Measurements from ENCODE around the gene MAGEA2.
"Not testable (repeated sequence)": the region's sequence is repeated elsewhere in the genome, so short reads cannot be mapped to it uniquely, and the experiment has no call there.

The MAGEA2 gene, protein sequence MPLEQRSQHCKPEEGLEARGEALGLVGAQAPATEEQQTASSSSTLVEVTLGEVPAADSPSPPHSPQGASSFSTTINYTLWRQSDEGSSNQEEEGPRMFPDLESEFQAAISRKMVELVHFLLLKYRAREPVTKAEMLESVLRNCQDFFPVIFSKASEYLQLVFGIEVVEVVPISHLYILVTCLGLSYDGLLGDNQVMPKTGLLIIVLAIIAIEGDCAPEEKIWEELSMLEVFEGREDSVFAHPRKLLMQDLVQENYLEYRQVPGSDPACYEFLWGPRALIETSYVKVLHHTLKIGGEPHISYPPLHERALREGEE

DNA sequence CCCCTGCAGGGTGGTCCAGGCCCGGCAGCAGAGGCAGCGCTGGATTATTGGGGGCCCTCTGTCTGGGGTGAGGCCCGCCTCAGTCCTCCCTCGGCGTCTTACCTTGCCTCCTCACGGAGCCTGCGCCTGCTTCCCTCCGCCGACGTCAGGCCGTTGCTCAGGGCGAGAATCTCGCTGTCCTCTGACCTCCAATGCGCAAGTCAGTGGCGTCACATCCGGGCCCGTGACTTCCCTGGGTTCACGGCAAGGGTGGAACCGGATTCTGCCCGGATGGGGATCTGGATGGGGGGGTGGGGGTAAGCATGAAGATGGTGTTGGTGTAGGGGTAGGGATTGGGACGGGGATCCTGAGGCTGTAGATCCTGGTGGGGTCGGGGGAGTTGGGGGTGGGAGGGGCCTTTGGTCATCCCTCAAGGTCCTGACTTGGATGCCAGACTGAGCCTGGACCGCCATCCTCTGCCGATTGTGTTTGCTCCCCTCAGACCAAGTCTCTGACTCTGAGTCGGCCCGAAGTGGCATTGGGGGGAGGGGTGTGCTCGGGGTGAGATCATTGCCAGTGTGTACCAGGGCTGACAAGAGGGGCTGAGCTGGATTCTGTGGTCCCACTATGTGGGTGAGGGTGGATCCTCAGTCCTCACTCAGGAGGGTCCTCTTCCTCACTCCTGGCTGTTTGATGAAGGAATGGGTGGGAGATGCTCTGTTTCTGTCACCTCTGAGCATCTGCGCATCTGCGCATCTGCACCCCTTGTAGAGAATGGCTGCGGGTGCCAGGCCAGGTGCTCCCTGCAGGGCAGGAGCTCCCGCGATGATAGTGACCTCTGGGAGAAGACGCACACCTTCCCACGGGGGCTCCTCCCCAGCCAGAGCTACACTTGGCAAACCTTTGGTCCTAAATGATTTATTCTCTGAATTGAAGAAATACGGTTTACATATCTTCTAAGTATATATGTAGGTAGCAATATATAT is at the start of gene MAGEA2:
Gene MAGEA2, minus strand, starts transcription at position 157 of the 965 bp plus-strand sequence. CDS start 2,479 bp downstream, outside the sequence.
- in situ Hi-C loops (cut with MboI; ENCODE audit: low pct_unique_long_range_greater_than_20kb, low sequenced_read_pairs); DNase-seq: not testable (repeated sequence)

DNA sequence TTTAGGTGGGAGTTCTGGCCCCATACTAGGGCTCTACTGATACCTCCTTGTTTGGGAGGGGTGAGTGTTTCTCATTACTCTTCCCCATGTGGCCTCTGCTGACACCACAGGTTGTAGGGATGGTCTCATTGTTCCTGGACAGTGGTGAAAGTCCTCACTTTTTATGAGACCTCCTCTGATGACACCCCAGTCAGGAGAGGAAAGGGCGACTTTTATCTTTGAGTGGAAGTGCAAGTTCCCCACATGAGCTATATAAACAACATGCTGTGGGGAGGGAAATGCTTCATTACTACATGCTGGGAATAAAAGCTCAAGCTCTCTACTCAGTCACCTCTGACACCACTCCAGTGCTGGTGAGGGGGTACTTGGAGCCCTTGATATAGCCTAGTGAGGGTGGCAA is 45.3 kb upstream of the MAGEA2 start:
- in situ Hi-C loops (cut with MboI; ENCODE audit: low pct_unique_long_range_greater_than_20kb, low sequenced_read_pairs) = no loop called here
- no peak for DNase-seq

DNA sequence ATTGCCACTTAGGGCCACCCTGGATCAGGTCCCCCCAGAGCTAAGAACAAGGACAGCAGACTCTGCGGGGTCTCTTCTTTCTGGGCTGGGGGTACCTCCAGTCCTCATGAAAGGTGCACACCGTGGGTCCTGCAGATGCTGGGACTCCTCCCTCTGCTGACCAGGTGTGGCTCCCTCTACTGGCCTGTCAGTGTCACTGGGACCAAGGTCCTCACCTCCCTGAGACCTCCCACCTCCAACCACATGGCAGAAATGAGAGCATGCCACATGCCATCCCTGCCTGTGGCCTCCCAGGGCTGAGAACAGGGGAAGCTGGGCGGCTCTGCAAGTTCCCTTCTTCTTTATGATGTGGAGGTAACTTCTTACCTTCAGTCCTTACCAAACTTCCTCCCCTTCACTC is 33.4 kb upstream of the MAGEA2 start:
- in situ Hi-C loops (cut with MboI; ENCODE audit: low pct_unique_long_range_greater_than_20kb, low sequenced_read_pairs); DNase-seq: not testable (repeated sequence)

DNA sequence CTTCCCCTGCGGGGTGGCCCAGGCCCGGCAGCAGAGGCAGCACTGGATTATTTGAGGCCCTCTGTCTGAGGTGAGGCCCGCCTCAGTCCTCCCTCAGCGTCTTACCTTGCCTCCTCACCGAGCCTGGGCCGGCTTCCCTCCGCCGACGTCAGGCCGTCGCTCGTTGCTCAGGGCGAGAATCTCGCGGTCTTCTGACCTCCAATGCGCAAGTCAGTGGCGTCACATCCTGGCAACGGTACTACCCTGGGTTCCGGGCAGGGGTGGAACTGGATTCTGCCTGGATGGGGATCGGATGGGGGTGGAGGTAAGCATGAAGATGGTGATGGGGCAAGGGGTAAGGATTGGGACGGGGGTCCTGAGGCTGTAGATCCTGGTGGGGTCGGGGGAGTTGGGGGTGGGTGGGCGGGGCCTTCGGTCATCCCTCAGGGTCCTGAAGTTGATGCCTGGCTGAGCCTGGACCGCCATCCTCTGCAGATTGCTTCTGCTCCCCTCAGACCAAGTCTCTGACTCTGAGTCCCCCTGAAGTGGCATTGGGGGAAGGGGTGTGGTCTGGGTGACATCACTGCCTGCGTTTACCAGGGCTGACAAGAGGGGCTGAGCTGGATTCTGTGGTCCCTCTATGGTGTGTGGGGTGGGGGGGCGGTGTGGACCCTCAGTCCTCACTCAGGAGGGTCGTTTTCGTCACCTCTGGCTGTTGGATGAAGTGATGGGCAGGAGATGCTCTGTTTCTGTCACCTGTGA is 16.1 kb upstream of the MAGEA2 start, which contains the start of gene MAGEA6:
Gene MAGEA6, minus strand, starts transcription at position 141 of the 741 bp plus-strand sequence. CDS start 2,039 bp downstream, outside the sequence.
- in situ Hi-C loops (cut with MboI; ENCODE audit: low pct_unique_long_range_greater_than_20kb, low sequenced_read_pairs); DNase-seq: not testable (repeated sequence)

DNA sequence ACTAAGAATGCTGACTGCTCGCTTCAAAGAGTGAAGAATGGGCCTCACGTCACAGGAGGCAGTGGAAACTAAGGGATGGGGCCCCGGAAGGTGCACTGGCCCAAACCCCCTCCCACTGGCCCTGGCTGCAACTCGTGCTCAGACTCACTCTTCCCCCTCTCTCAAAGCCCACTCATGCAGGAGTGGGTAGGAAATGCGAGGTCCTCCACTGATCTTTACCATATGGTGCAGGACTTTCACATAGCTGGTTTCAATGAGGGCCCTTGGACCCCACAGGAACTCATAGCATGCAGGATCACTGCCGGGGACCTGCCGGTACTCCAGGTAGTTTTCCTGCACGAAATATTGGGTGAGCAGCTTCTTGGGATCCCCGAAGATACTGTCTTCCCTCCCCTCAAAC is 12.9 kb upstream of the MAGEA2 start:
- in situ Hi-C loops (cut with MboI; ENCODE audit: low pct_unique_long_range_greater_than_20kb, low sequenced_read_pairs); DNase-seq: not testable (repeated sequence)

DNA sequence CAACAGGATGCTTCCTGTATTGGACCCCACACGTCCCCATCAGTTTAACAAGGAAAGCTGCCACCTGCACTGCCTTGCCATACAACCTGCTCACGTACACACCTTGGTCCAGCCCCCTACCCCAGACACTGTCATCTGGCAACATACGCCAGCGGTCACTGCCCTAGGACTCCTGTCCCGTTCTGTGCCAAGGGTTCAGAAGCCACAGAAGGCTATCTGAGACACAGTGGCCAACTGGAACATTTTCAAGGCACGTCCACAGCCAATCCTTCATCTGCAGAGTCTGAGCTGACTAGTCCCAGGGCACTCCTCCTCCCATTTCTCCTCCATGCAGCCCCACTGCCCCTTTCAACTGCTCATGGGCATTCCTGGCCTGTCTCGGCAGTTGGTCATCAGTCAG is 7.9 kb upstream of the MAGEA2 start:
- in situ Hi-C loops (cut with MboI; ENCODE audit: low pct_unique_long_range_greater_than_20kb, low sequenced_read_pairs); DNase-seq: not testable (repeated sequence)

DNA sequence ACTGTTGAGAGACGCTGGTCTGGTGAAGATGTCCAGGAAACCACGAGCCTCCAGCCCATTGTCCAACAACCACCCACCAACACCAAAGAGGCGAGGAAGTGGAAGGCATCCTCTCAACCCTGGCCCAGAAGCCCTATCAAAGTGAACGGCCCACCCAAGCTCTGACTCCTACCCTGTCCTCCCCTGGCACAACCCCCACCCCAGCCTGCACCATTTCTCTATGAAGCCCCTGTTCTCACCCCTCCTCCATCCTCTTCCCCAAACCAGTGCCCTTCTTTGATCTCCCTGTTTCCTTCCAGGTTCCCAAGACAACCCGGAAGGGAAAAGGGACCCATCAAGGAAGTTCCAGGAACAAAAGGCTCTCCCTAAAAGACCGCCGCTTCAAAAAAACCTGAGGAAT is 5.9 kb upstream of the MAGEA2 start:
- in situ Hi-C loops (cut with MboI; ENCODE audit: low pct_unique_long_range_greater_than_20kb, low sequenced_read_pairs) = not testable (repeated sequence)

DNA sequence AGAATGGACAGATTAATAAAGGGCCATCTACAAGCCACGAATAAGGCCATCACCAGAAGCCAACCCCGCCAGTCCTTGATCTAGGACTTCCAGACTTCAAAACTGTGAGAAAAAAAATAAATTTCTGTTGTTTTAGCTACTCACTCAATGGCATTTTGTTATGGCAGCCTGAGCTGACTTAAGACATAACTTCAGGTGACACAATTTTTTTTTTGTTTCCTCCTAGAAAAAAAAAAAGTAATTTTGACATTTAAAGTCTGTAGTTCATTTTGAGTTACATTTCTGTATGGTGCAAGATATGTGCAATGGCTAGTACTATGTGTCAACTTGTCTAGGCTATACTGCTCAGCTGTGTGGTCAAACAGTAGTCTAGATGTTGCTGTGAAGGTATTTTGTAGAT is 5.3 kb upstream of the MAGEA2 start, which contains the start of gene CSAG3:
Gene CSAG3, plus strand, starts transcription at position 301 of the 400 bp plus-strand sequence.
- in situ Hi-C loops (cut with MboI; ENCODE audit: low pct_unique_long_range_greater_than_20kb, low sequenced_read_pairs); DNase-seq: not testable (repeated sequence)

More for the DNA sequence above, 5.9 kb upstream of the MAGEA2 start:
- not testable (repeated sequence) for DNase-seq

DNA sequence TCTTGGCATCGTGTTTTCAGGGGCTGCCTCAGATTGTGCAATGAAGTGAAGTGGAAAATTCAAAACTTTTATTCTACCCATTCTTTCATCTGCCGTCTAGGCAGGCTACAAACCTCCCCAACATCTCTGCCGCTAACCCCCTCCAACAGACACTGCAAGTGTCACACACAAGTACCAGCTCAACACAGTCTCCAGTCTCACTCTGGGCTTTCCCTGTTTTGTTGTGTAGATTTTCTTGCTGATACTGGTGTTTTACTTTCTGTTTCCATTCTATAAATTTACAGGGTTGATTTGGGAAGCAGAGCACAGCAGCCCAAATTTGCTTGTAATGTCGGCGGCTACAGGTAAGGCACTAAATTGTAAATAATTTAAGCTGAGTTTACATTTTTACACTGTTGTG is 1.2 kb upstream of the MAGEA2 start:
- in situ Hi-C loops (cut with MboI; ENCODE audit: low pct_unique_long_range_greater_than_20kb, low sequenced_read_pairs) = not testable (repeated sequence)

DNA sequence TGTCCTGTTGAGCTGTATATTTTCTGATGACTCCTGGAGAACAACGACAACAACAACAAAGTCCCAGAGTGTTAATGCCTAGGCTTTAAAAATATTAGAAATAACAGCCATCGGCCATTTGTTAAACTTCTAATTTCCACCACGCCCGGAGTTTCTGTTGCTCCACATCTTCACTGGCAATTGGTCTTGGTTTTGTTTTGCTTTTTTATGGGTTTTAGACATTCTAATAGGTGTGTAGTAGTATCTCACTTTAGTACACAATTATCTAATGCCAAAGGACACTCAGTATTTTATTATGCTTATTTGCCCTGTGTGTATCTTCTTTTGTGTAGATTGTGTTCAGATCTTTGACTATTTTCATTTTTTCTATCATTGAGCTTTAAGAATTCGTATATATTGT is 15.1 kb downstream of the MAGEA2 start:
- in situ Hi-C loops (cut with MboI; ENCODE audit: low pct_unique_long_range_greater_than_20kb, low sequenced_read_pairs) = no loop called here
- no peak for DNase-seq

More for the DNA sequence above, 1.2 kb upstream of the MAGEA2 start:
- not testable (repeated sequence) for DNase-seq

DNA sequence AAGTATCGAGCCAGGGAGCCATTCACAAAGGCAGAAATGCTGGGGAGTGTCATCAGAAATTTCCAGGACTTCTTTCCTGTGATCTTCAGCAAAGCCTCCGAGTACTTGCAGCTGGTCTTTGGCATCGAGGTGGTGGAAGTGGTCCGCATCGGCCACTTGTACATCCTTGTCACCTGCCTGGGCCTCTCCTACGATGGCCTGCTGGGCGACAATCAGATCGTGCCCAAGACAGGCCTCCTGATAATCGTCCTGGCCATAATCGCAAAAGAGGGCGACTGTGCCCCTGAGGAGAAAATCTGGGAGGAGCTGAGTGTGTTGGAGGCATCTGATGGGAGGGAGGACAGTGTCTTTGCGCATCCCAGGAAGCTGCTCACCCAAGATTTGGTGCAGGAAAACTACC is 17.1 kb downstream of the MAGEA2 start:
- DNase-seq; in situ Hi-C loops (cut with MboI; ENCODE audit: low pct_unique_long_range_greater_than_20kb, low sequenced_read_pairs): not testable (repeated sequence)

DNA sequence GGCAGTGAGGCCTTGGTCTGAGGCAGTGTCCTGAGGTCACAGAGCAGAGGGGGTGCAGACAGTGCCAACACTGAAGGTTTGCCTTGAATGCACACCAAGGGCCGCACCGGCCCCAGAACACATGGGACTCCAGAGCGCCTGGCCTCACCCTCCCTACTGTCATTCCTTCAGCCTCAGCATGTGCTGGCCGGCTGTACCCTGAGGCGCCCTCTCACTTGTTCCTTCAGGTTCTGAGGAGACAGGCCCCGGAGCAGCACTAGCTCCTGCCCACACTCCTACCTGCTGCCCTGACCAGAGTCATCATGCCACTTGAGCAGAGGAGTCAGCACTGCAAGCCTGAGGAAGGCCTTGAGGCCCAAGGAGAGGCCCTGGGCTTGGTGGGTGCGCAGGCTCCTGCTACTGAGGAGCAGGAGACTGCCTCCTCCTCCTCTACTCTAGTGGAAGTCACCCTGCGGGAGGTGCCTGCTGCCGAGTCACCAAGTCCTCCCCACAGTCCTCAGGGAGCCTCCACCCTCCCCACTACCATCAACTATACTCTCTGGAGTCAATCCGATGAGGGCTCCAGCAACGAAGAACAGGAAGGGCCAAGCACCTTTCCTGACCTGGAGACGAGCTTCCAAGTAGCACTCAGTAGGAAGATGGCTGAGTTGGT is 17.7 kb downstream of the MAGEA2 start:
- no peak for DNase-seq
- in situ Hi-C loops (cut with MboI; ENCODE audit: low pct_unique_long_range_greater_than_20kb, low sequenced_read_pairs) = no loop called here

DNA sequence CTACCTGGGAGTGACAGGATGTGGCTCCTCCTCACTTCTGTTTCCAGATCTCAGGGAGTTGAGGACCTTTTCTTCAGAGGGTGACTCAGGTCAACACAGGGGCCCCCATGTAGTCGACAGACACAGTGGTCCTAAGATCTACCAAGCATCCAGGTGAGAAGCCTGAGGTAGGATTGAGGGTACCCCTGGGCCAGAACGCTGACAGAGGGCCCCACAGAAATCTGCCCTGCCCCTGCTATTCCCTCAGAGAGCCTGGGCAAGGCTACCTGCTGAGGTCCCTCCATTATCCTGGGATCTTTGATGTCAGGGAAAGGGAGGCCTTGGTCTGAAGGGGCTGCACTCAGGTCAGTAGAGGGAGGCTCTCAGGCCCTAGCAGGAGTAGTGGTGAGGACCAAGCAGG is 18.5 kb downstream of the MAGEA2 start:
- no peak for DNase-seq
- in situ Hi-C loops (cut with MboI; ENCODE audit: low pct_unique_long_range_greater_than_20kb, low sequenced_read_pairs) = no loop called here

DNA sequence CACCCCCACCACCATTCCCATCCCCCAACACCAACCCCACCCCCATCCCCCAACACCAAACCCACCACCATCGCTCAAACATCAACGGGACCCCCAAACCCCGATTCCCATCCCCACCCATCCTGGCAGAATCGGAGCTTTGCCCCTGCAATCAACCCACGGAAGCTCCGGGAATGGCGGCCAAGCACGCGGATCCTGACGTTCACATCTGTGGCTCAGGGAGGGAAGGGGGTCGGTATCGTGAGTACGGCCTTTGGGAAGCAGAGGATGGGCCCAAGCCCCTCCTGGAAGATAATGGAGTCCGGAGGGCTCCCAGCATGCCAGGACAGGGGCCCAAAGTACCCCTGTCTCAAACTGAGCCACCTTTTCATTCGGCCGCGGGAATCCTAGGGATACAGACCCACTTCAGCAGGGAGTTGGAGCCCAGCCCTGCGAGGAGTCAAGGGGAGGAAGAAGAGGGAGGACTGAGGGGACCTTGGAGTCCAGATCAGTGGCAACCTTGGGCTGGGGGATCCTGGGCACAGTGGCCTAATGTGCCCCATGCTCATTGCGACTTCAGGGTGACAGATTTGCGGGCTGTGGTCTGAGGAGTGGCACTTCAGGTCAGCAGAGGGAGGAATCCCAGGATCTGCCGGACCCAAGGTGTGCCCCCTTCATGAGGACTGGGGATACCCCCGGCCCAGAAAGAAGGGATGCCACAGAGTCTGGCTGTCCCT is 19.3 kb downstream of the MAGEA2 start:
- not testable (repeated sequence) for DNase-seq

DNA sequence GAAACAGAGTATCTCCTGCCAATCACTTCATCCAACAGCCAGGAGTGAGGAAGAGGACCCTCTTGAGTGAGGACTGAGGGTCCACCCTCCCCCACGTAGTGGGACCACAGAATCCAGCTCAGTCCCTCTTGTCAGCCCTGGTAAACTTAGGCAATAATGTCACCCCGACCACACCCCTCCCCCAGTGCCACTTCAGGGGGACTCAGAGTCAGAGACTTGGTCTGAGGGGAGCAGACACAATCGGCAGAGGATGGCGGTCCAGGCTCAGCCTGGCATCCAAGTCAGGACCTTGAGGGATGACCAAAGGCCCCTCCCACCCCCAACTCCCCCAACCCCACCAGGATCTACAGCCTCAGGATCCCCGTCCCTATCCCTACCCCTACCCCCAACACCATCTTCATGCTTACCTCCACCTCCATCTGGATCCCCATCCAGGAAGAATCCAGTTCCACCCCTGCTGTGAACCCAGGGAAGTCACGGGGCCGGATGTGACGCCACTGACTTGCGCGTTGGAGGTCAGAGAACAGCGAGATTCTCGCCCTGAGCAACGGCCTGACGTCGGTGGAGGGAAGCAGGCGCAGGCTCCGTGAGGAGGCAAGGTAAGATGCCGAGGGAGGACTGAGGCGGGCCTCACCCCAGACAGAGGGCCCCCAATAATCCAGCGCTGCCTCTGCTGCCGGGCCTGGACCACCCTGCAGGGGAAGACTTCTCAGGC is 20.2 kb downstream of the MAGEA2 start, which contains the start of the genes CSAG1 and MAGEA12:
Gene CSAG1, minus strand, starts transcription at position 461 of the 715 bp plus-strand sequence. CDS start 1,261 bp downstream, outside the sequence.
Gene MAGEA12, plus strand, starts transcription at position 497 of the 715 bp plus-strand sequence. CDS start 2,405 bp downstream, outside the sequence.
- no peak for DNase-seq

More for the DNA sequence above, 19.3 kb downstream of the MAGEA2 start:
- in situ Hi-C loops (cut with MboI; ENCODE audit: low pct_unique_long_range_greater_than_20kb, low sequenced_read_pairs) = not testable (repeated sequence)

DNA sequence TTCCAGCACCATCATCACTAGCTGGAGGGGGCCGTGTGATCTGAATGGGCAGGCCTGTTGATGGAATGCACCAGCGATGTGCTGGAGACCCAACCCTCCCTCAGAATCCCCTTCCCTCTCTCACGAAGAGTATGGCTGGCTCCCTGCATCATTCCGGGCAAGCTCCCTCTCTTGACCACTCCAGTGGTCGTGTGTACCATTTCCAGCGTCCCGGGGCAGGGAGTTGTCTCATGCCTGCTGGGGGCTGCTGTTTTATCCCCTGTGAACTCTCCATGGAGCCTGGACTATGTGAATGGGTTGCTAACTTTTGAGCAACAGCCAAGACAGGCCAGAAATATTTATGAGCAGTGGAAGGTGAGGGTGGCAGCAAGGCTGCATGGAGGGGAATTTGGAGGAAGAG is 28.2 kb downstream of the MAGEA2 start:
- in situ Hi-C loops (cut with MboI; ENCODE audit: low pct_unique_long_range_greater_than_20kb, low sequenced_read_pairs) = no loop called here
- no peak for DNase-seq

More for the DNA sequence above, 20.2 kb downstream of the MAGEA2 start, which contains the start of the genes CSAG1 and MAGEA12:
- in situ Hi-C loops (cut with MboI; ENCODE audit: low pct_unique_long_range_greater_than_20kb, low sequenced_read_pairs) = no loop called here
